Lower leg skin (tissue), 3 donors: ENCODE data around the gene PKM.

Experiments used
- CTCF ChIP-seq, 3 donors: fragments of 450-650 bp; IDR thresholded peaks; one replicate each; pipeline ENCODE4 v1.5.1; 2016; ENCODE audit warnings: antibody characterized with exemption in 3 of 3, mild to moderate bottlenecking in 3 of 3, moderate library complexity in 2 of 3
- POLR2A ChIP-seq, 2 donors: fragments of 450-650 bp; IDR thresholded peaks; one replicate each; pipeline ENCODE4 v1.6.1; 2016 to 2017; ENCODE audit warnings: antibody characterized with exemption in 2 of 2, mild to moderate bottlenecking in 1 of 2, moderate library complexity in 1 of 2

GRCh38 chr15:72229947-72230196, 1.1 kb downstream of the PKM start:
- TF ChIP-seq CTCF (IDR thresholded peaks at IDR 0.05), result no peak
- no peak for TF ChIP-seq POLR2A (IDR thresholded peaks at IDR 0.05)
